ENCODE data around the gene SUSD1. TPM values are rescaled to one million over a fixed set of nuclear protein-coding genes. Genes with fewer than 3 reads are reported as not detected.

Gene SUSD1
- total RNA-seq, 1 experiment from 2014 or later, result 8.1 TPM

GRCh38 chr9:112076814-112077213 is 98.3 kb downstream of the SUSD1 start:
- TF ChIP-seq CTCF (conservative IDR thresholded peaks at IDR 0.05), result no peak
- H3K27me3 ChIP-seq (ENCODE audit: insufficient read depth, low read length), result no peaks in the 10 kb centered on the region
- H3K4ac ChIP-seq (ENCODE audit: low read depth, low read length), result no peak overlapping the region
- H4K8ac ChIP-seq (replicated peaks; ENCODE audit: insufficient read length, low read depth, low read length), result no peak overlapping the region
- peak overlapping the region in 1 of 3 experiments; percentile 12; a peak in 3 of 7 replicates for H3K27ac Mint-ChIP-seq
- no peak overlapping the region for H2BK20ac ChIP-seq (ENCODE audit: low read depth, low read length, poor library complexity, severe bottlenecking)
- no peak overlapping the region for H4K91ac ChIP-seq (ENCODE audit: insufficient read length, low read depth, low read length)
- WGBS (ENCODE audit: extremely low coverage, insufficient read length, low lambda C conversion rate), result no CpG with 5 or more reads among the region's 7 CpGs
- H3K4me3 Mint-ChIP-seq, result no peak overlapping the region
- H3K9me3 ChIP-seq (ENCODE audit: control insufficient read depth, low read depth, low read length), result no peaks in the 10 kb centered on the region
- H3K27ac ChIP-seq (ENCODE audit: insufficient read length, low read depth, low read length), result no peak overlapping the region
- no peak overlapping the region for H2BK120ac ChIP-seq (ENCODE audit: low read depth, low read length, poor library complexity, severe bottlenecking)
- no peak for DNase-seq
- no peaks in the 10 kb centered on the region; a peak in 1 of 7 replicates for H3K36me3 Mint-ChIP-seq (ENCODE audit: insufficient read depth in 1 of 3, low read depth in 3 of 3)
- no peak overlapping the region for H3K4me2 ChIP-seq (ENCODE audit: insufficient read depth, insufficient read length, low read length)
- no peak overlapping the region for H2AFZ ChIP-seq (ENCODE audit: low read length)
- no peak overlapping the region for H3K23ac ChIP-seq (ENCODE audit: insufficient read length, low read depth, low read length)
- H2BK15ac ChIP-seq (ENCODE audit: low read depth, low read length), result no peak overlapping the region
- no peaks in the 10 kb centered on the region for H3K4me1 ChIP-seq (ENCODE audit: insufficient read depth, low read length)
- H2AK5ac ChIP-seq (ENCODE audit: insufficient read length, low read length), result no peak overlapping the region
- H3K79me2 ChIP-seq (ENCODE audit: insufficient read depth, low read length), result no peaks in the 10 kb centered on the region
- H3K27me3 Mint-ChIP-seq (ENCODE audit: low read depth), result no peaks in the 10 kb centered on the region
- no peak overlapping the region for H3K56ac ChIP-seq (ENCODE audit: insufficient read length, low read depth, low read length)
- no peaks in the 10 kb centered on the region for H3K9me3 Mint-ChIP-seq
- no peaks in the 10 kb centered on the region for H3K79me1 ChIP-seq (ENCODE audit: insufficient read depth, low read depth, low read length, poor library complexity, severe bottlenecking)
- no peak overlapping the region for H3K14ac ChIP-seq (ENCODE audit: insufficient read depth, low read length)
- H3K9ac ChIP-seq (ENCODE audit: extremely low read depth, insufficient read length, low read length), result no peak overlapping the region
- no peaks in the 10 kb centered on the region for H4K20me1 ChIP-seq (ENCODE audit: control insufficient read depth, insufficient read depth, insufficient read length)
- no peak overlapping the region for H2BK12ac ChIP-seq (ENCODE audit: insufficient read length, low read depth, low read length)
- no peak overlapping the region for H4K5ac ChIP-seq (ENCODE audit: insufficient read length, low read depth, low read length)
- H3T11ph ChIP-seq (ENCODE audit: low read length), result no peak overlapping the region
- H2BK5ac ChIP-seq (ENCODE audit: insufficient read length, low read length), result no peak overlapping the region
- no peaks in the 10 kb centered on the region for H3K23me2 ChIP-seq (ENCODE audit: insufficient read length, low read depth, low read length, poor library complexity, severe bottlenecking)
- peaks cover 15 to 21% of the 10 kb centered on the region in 2 experiments for H3K4me1 Mint-ChIP-seq
- H3K18ac ChIP-seq (ENCODE audit: insufficient read length, low read depth, low read length), result no peak overlapping the region
